ENCODE data around the gene CTNNA1.

Gene CTNNA1

DNA sequence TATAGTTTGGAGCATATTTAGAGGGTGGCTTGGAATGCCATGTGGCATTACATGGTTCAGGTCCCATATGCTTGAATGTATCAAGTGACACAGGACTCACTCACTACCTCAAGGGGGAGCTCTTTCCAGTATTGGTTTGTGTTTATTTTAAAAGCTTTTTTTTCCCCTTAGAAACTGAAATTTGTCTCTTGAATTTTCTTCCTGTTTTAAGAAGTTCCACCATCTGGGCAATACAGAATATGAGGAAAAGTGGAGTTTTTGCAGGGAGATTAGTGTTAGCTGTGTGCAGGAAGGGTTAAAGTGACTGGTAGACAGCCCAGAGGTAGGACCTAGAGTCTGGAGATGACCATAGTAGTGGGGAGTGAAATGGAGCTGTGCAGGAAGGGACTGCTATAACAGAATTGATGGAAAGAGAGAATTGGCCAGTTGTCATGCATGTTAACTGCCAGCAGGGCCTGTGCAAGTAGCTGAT is 36.6 kb downstream of the CTNNA1 start:
- DNase-seq (ENCODE audit: low read depth) = peak; percentile 25
- H3K4me3 ChIP-seq (ENCODE audit: low read depth, low read length) = no peak overlapping the region
- TF ChIP-seq, protein P1, sequence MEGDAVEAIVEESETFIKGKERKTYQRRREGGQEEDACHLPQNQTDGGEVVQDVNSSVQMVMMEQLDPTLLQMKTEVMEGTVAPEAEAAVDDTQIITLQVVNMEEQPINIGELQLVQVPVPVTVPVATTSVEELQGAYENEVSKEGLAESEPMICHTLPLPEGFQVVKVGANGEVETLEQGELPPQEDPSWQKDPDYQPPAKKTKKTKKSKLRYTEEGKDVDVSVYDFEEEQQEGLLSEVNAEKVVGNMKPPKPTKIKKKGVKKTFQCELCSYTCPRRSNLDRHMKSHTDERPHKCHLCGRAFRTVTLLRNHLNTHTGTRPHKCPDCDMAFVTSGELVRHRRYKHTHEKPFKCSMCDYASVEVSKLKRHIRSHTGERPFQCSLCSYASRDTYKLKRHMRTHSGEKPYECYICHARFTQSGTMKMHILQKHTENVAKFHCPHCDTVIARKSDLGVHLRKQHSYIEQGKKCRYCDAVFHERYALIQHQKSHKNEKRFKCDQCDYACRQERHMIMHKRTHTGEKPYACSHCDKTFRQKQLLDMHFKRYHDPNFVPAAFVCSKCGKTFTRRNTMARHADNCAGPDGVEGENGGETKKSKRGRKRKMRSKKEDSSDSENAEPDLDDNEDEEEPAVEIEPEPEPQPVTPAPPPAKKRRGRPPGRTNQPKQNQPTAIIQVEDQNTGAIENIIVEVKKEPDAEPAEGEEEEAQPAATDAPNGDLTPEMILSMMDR (IDR thresholded peaks at IDR 0.05; ENCODE audit: low read depth, low read length, missing control alignments) = peak; percentile 72

DNA sequence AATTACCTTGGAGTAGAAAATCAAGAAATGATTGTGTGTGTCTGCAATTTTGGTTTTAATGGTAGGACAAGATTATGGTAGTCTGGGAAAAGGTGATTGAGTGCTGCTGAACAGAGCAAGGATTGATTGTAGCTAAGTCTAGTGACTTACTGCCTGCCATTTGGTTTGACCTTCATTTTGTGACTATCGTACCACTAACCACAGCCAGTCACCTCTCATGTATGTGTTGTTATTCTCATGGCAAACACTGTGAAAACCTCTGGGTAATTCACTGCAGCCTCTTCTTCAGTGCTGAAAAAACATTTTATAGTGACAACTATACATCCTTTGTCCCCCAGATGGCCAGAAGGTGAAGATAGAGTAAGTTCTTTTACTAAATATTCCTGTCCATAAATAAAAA is 37.5 kb downstream of the CTNNA1 start:
- DNase-seq (ENCODE audit: low read depth) = no peak
- TF ChIP-seq, protein P1 (IDR thresholded peaks at IDR 0.05; ENCODE audit: low read depth, low read length, missing control alignments) = no peak
- no peak overlapping the region for H3K4me3 ChIP-seq (ENCODE audit: low read depth, low read length)

DNA sequence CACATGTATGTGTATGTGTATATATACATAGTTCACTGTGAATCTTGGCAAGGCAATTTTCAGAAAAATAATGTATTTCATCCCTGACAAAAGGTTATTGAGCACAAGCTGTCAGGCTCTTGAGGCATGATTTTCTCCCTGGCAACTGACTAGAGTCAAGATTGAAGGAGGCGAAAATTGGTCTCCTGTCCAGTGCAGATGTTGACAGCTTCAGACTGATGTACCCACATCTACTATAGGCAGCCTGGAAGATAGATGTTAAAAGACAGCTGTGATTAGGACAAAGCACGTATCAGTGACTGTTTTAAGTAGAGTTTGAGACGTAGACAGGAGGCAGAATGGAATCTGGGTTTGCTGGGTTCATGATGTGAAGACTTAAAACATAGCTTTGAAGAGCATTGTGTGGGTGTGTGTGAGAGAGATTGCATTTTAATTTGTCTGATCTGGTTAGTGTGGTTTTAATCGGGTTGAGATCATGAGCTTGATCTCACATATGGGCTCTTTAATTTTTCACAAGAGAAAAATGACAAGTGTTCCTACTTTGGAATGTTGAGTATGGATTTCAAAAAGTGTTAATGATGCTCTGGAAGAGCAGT is 39.1 kb downstream of the CTNNA1 start:
- H3K4me3 ChIP-seq (ENCODE audit: low read depth, low read length) = no peak overlapping the region
- TF ChIP-seq, protein P1 (IDR thresholded peaks at IDR 0.05; ENCODE audit: low read depth, low read length, missing control alignments) = no peak
- DNase-seq (ENCODE audit: low read depth) = no peak

DNA sequence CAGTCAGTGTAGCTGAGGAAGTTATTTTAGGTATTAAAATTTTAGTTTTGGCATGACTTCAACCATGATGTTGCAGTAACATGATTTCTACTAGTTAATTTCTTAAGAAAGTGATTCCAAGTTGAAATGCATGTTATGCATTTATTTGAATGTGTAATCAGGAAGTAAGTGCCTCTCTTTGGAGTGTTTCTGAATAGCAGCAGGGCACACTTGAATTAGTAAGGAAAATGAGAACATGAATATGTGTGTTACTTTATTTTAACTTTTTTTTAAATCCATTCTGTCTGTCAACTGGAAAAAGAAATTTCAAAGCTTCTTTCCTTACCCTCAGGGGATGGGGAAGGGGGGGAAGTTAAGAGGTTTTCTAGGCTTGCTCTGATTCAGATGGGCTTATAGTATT is 40.4 kb downstream of the CTNNA1 start:
- TF ChIP-seq, protein P1 (IDR thresholded peaks at IDR 0.05; ENCODE audit: low read depth, low read length, missing control alignments) = no peak
- no peak overlapping the region for H3K4me3 ChIP-seq (ENCODE audit: low read depth, low read length)
- no peak for DNase-seq (ENCODE audit: low read depth)

DNA sequence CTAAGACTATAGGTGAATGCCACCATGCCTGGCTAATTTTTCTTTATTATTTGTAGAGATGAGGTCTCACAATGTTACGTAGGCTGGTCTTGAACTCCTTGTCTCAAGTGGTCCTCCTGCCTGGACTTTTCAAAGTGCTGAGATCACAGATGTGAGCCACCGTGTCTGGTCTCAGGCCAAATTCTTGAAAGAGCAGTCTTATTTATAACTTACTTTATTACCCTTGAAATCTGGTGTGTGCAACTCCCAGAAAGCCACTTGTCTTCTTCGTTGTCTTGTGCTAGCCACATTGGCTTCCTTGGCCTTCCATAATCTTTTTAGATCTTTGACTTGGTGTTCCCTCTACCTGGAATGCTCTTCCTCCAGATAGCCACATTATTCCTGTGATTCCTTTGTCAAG is 50.1 kb downstream of the CTNNA1 start:
- DNase-seq (ENCODE audit: low read depth) = no peak
- TF ChIP-seq, protein P1 (IDR thresholded peaks at IDR 0.05; ENCODE audit: low read depth, low read length, missing control alignments) = no peak
- H3K4me3 ChIP-seq (ENCODE audit: low read depth, low read length) = no peak overlapping the region

DNA sequence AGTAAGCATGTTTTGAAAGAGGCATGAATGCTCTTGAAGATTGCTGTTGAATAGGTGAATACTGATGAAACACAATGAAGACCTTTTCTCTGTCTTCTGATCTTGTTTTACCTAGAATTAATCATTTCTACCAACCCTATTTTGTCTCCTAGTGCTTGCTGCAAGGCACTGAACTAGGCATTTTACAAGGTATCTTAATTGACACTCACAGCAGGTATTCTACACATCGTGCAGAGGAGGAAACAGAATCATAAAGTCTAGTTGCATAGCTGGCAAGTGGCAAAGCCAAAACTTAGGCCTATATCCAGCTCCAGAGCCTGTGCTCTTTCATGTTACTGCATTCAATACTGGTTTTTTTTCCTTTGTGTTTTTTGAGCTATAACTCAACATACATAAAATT is 50.7 kb downstream of the CTNNA1 start:
- TF ChIP-seq, protein P1 (IDR thresholded peaks at IDR 0.05; ENCODE audit: low read depth, low read length, missing control alignments) = no peak
- no peak overlapping the region for H3K4me3 ChIP-seq (ENCODE audit: low read depth, low read length)
- no peak for DNase-seq (ENCODE audit: low read depth)

DNA sequence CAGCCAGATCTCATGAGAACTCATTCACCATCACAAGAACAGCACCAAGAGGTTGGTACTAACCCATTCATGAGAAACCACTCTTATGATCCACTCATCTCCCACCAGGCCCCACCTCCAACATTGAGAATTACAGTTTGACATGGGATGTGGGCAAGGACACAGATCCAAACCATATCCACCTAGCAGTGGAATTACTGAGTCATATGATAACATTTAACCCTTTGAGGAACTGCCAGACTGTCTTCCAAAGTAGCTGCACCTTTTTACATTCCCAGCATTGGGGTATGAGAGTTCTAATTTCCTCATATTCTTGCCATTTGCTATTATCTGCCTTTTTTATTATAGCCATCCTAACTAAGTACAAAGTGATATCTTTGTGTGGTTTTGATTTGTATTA is 51.9 kb downstream of the CTNNA1 start:
- TF ChIP-seq, protein P1 (IDR thresholded peaks at IDR 0.05; ENCODE audit: low read depth, low read length, missing control alignments) = no peak
- DNase-seq (ENCODE audit: low read depth) = no peak
- H3K4me3 ChIP-seq (ENCODE audit: low read depth, low read length) = no peak overlapping the region

Measured in GM12864 (cell line).